MM.1S (cell line): ENCODE data around the gene TGM3.

Experiments
- CTCF ChIP-seq: fragments of 300-600 bp; sonication (generic); IDR thresholded peaks from 2 replicates; pipeline ENCODE4 v1.5.1; 2016; ENCODE audit warnings: antibody characterized with exemption, low read length, mixed read lengths
- EZH2phosphoT487 ChIP-seq: fragments of 300-600 bp; sonication (generic); IDR thresholded peaks from 2 replicates; pipeline ENCODE4 v1.6.1; 2018; ENCODE audit warnings: antibody characterized with exemption, low read length

DNA sequence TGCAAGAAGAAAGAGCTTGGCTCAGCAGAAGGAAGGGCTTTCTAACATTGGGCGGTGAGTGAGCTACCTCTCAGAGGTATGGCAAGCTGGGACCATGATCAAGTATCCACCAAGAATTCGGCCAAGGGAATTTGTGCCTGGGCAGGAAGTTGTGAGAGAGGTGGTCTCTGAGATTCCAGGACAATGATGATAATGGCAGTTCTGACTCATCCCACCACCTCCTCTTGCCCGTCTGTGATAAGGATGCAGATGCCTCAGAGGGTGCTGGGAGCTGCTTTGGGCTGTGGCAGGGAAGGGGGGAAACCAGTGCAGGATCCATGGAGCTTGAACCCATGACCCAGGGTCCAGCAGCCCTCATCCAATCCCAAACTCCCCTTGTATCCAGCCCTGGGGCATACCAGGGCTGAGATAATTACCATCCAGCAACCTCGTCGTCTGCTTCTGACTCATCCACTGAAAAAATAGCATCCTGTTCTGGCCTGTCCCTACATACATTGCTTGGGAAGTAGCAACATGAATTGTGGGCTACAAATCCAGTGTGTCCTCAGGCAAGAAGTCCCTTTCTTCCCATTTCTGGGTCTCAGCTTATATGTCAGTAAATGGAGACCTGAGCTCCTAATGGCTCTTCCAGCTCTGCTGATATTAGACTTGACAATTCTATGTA is 90.8 kb downstream of the TGM3 start:
- no peak for TF ChIP-seq CTCF
- TF ChIP-seq EZH2phosphoT487: no peak
